RWPE1 (cell line): ENCODE measurements around the gene ERBB2.
A peak's percentile ranks its signal among the peaks of the same experiment; 100 is the strongest.

Experiments
- CTCF ChIA-PET: fragments of 350-600 bp; sonication (Branson Sonifier 250); formaldehyde crosslinking; extraction: SDS; loops from one replicate; lab custom pipeline; 2021; lab: Yijun Ruan, JAX
- POLR2A ChIA-PET: fragments of 400-600 bp; formaldehyde crosslinking; extraction: SDS; loops from one replicate; lab custom pipeline; 2020; ENCODE audit warnings: antibody characterized with exemption; ENCODE audit not compliant: low non-redundant PET; lab: Yijun Ruan, JAX
- DNase-seq: peaks from one replicate; pipeline ENCODE4 v3.0.0; 2012; ENCODE audit warnings: low spot score
- H3K27ac ChIP-seq: fragments of 450-650 bp; 2 replicates; pipeline ENCODE4 v1.5.1; 2017
- CTCF ChIP-seq: fragments of 450-650 bp; conservative IDR thresholded peaks from 2 replicates; pipeline ENCODE4 v1.5.1; 2017; ENCODE audit warnings: low read depth, mild to moderate bottlenecking

The ERBB2 gene

GRCh38 chr17:39677072-39677471 is 22.8 kb upstream of the ERBB2 start:
- POLR2A ChIA-PET: no interaction called here

GRCh38 chr17:39677542-39678339 is 22.1 kb upstream of the ERBB2 start:
- DNase-seq: no peak
- TF ChIP-seq CTCF: no peak
- ChIA-PET POLR2A (no interaction called here), CTCF (interaction anchor here (0.7 to 1.1 kb wide), 2 partner anchors 11 to 16 kb away, joined by 3 read pairs; no protein-coding TSS in a partner anchor)
- H3K27ac ChIP-seq: peak overlapping the region; percentile 19; the same call in 1 of the 2 replicates

More at GRCh38 chr17:39677072-39677471, 22.8 kb upstream of the ERBB2 start:
- H3K27ac ChIP-seq: 0 out of 2 replicates have a peak overlapping the region, but pooled peaks have one; percentile 19
- DNase-seq: no peak
- no peak for TF ChIP-seq CTCF
- CTCF ChIA-PET: no interaction called here

- POLR2A ChIA-PET: interaction anchor here (0.6 kb wide), 1 partner anchor 11 kb away, joined by 3 read pairs; no protein-coding TSS in a partner anchor
- CTCF ChIA-PET: interaction anchor here (0.7 to 1.1 kb wide), 2 partner anchors 12 to 17 kb away, joined by 3 read pairs; no protein-coding TSS in a partner anchor
- TF ChIP-seq CTCF: no peak
Observed at GRCh38 chr17:39678340-39679116, 21.3 kb upstream of the ERBB2 start.

GRCh38 chr17:39679521-39680192 is 20.2 kb upstream of the ERBB2 start:
- no peak overlapping the region for H3K27ac ChIP-seq
- TF ChIP-seq CTCF: no peak
- POLR2A ChIA-PET: interaction anchor here (0.6 kb wide), 1 partner anchor 10 kb away, joined by 3 read pairs; no protein-coding TSS in a partner anchor
- DNase-seq: no peak
- CTCF ChIA-PET: interaction anchor here (0.6 to 0.7 kb wide), 2 partner anchors 11 to 58 kb away, joined by 3 to 6 read pairs; partner anchors contain the start of gene PNMT

More at GRCh38 chr17:39678340-39679116, 21.3 kb upstream of the ERBB2 start:
- H3K27ac ChIP-seq: no peak overlapping the region
- DNase-seq: no peak

GRCh38 chr17:39683295-39683939 is 16.4 kb upstream of the ERBB2 start:
- ChIA-PET CTCF (no interaction called here), POLR2A (no interaction called here)
- TF ChIP-seq CTCF: no peak
- H3K27ac ChIP-seq: no peak overlapping the region
- DNase-seq: no peak
